Measurements from ENCODE around the gene ATP8A1. TPM values are rescaled to one million over a fixed set of nuclear protein-coding genes. Genes with fewer than 3 reads are reported as not detected.

Gene ATP8A1
- total and polyA plus RNA-seq, 4 donors, result 0.65 to 15.9 (median 5.9) TPM

GRCh38 chr4:42549896-42550295 lies 107.0 kb downstream of the ATP8A1 start:
- Histone ChIP-seq H3K27ac (ENCODE audit: low read depth in 1 of 2, low read length in 2 of 2) (no peak overlapping the region), H3K4me3 (ENCODE audit: low read depth in 1 of 3, low read length in 3 of 3) (no peak overlapping the region), H3K36me3 (ENCODE audit: control insufficient read depth in 4 of 4, insufficient read depth in 3 of 4, low read depth in 1 of 4, low read length in 3 of 4) (no peaks in the 10 kb centered on the region), H3K9me3 (ENCODE audit: control insufficient read depth in 4 of 4, low read length in 3 of 4) (no peaks in the 10 kb centered on the region), H3K27me3 (ENCODE audit: control insufficient read depth in 4 of 4, insufficient read depth in 4 of 4, low read length in 3 of 4) (peaks cover 0 to 3% (median 0%) of the 10 kb centered on the region in 4 donors), H3K4me1 (ENCODE audit: control insufficient read depth in 4 of 4, insufficient read depth in 4 of 4, low read length in 3 of 4) (no peaks in the 10 kb centered on the region), H3K9ac (ENCODE audit: low read depth in 1 of 2, low read length in 2 of 2) (no peak overlapping the region)
- 98% methylated on average over 1 of the region's 1 CpG for whole genome bisulfite sequencing
- DNase-seq (ENCODE audit: low spot score), result no peak
- TF ChIP-seq JUND (IDR thresholded peaks at IDR 0.05) (no peak), HNF4G (IDR thresholded peaks at IDR 0.05) (no peak), EGR1 (IDR thresholded peaks at IDR 0.05; ENCODE audit: low read depth in 2 of 2) (no peak), HNF4A (conservative IDR thresholded peaks at IDR 0.05) (no peak), SP1 (IDR thresholded peaks at IDR 0.05) (no peak), RXRA (IDR thresholded peaks at IDR 0.05) (no peak), REST (IDR thresholded peaks at IDR 0.05) (no peak), RAD21 (IDR thresholded peaks at IDR 0.05) (no peak), FOXA2 (IDR thresholded peaks at IDR 0.05) (no peak), FOXA1 (IDR thresholded peaks at IDR 0.05) (no peak), TAF1 (conservative IDR thresholded peaks at IDR 0.05) (no peak), YY1 (IDR thresholded peaks at IDR 0.05) (no peak), NR2F2 (IDR thresholded peaks at IDR 0.05) (no peak), GABPA (IDR thresholded peaks at IDR 0.05 in 1 of 2, conservative IDR thresholded peaks at IDR 0.05 in 1 of 2) (no peak)
- TF ChIP-seq, protein P1, sequence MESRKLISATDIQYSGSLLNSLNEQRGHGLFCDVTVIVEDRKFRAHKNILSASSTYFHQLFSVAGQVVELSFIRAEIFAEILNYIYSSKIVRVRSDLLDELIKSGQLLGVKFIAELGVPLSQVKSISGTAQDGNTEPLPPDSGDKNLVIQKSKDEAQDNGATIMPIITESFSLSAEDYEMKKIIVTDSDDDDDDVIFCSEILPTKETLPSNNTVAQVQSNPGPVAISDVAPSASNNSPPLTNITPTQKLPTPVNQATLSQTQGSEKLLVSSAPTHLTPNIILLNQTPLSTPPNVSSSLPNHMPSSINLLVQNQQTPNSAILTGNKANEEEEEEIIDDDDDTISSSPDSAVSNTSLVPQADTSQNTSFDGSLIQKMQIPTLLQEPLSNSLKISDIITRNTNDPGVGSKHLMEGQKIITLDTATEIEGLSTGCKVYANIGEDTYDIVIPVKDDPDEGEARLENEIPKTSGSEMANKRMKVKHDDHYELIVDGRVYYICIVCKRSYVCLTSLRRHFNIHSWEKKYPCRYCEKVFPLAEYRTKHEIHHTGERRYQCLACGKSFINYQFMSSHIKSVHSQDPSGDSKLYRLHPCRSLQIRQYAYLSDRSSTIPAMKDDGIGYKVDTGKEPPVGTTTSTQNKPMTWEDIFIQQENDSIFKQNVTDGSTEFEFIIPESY (IDR thresholded peaks at IDR 0.05), result no peak
- TF ChIP-seq, protein P2, sequence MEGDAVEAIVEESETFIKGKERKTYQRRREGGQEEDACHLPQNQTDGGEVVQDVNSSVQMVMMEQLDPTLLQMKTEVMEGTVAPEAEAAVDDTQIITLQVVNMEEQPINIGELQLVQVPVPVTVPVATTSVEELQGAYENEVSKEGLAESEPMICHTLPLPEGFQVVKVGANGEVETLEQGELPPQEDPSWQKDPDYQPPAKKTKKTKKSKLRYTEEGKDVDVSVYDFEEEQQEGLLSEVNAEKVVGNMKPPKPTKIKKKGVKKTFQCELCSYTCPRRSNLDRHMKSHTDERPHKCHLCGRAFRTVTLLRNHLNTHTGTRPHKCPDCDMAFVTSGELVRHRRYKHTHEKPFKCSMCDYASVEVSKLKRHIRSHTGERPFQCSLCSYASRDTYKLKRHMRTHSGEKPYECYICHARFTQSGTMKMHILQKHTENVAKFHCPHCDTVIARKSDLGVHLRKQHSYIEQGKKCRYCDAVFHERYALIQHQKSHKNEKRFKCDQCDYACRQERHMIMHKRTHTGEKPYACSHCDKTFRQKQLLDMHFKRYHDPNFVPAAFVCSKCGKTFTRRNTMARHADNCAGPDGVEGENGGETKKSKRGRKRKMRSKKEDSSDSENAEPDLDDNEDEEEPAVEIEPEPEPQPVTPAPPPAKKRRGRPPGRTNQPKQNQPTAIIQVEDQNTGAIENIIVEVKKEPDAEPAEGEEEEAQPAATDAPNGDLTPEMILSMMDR (IDR thresholded peaks at IDR 0.05; ENCODE audit: low read depth, low read length, missing input control), result no peak
- TF ChIP-seq, protein P3, sequence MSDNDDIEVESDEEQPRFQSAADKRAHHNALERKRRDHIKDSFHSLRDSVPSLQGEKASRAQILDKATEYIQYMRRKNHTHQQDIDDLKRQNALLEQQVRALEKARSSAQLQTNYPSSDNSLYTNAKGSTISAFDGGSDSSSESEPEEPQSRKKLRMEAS (IDR thresholded peaks at IDR 0.05), result no peak
- TF ChIP-seq, protein P4, sequence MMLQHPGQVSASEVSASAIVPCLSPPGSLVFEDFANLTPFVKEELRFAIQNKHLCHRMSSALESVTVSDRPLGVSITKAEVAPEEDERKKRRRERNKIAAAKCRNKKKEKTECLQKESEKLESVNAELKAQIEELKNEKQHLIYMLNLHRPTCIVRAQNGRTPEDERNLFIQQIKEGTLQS (IDR thresholded peaks at IDR 0.05), result no peak
